Measurements from ENCODE around the gene SUB1.
A peak's percentile ranks its signal among the peaks of the same experiment; 100 is the strongest.
"Not testable (repeated sequence)": the region's sequence is repeated elsewhere in the genome, so short reads cannot be mapped to it uniquely, and the experiment has no call there.

Gene SUB1

DNA sequence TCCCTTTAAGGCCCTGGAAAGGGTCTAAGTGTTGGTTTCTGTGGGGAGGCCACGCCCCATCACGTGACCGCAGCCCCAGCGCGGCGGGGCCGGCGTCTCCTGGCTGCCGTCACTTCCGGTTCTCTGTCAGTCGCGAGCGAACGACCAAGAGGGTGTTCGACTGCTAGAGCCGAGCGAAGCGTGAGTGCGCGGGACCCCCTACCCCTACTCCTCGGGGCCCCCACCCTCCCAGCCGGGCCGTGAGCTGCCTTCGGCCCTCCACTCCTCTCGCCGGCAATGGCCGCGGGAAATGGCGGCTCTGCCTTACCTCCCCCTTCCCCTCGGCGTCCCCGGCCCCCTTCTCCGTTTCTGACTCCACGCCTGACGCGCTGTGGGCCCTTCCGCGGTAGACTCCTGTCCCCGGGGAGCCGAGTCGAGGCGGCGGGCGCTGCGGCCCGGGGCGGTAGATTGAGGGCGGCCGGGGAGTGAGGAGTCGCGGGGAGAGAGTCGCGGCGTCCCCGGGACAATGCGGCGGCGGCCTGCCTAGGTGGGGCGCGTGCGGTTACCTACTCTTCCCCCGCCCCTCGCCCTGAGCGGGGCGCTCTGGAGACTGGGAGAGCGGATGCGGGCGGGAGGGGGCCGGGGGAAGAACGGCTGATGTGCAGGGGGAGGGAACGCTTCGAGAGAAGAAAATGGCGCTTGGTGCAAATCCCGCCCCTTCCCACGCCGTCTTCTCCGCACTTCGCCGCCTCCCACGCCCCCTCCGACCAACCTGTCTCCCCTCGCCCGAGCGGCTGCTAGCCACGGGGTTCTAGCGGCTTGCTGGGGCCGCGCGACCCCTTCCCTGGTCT lies at the start of gene SUB1:
TSS of gene SUB1 (plus strand) at position 112 of the 830 bp plus-strand sequence. CDS start 2,956 bp downstream, outside the sequence.
- peak; percentile 90 to 92 for DNase-seq

DNA sequence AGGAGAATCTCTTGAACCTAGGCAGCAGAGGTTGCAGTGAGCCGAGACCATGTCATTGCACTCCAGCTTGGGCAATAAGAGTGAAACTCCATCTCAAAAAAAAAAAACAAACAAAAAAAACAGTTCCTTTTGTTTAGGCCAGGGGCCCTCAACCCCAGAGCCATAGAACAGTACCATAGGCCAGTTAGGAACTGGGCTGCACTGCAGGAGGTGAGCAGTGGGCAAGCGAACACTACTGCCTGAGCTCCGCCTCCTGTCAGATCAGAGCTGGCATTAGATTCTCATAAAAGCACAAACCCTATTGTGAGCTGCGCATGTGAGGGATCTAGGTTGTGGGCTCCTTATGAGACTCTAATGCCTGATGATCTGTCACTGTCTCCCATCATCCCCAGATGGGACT lies 49.1 kb upstream of the SUB1 start:
- DNase-seq: no peak

DNA sequence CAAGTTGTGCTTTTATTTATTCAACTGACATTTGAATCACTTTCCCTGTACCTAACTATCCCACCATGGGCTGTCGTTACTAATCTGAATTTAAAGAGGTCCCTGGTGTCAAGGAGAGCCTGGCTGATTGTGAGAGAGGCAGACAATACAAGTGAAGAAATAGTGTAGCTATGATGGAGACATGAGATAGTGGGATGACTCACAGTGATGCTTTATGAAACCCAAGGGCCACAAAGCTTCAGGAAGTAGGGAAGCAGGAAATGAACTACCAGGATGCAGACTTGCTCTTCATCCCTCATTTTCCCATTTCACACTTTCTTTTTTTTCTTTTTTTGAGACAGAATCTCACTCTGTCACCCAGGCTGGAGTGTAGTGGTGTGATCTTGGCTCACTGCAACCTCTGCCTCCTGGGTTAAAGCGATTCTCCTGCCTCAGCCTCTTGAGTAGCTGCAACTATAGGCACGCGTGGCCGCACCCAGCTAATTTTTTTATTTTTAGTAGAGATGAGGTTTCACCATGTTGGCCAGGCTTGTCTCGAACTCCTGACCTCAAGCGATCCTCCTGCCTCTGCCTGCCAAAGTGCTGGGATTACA lies 47.8 kb upstream of the SUB1 start:
- DNase-seq: peak in 1 of 2 donors; percentile 5

DNA sequence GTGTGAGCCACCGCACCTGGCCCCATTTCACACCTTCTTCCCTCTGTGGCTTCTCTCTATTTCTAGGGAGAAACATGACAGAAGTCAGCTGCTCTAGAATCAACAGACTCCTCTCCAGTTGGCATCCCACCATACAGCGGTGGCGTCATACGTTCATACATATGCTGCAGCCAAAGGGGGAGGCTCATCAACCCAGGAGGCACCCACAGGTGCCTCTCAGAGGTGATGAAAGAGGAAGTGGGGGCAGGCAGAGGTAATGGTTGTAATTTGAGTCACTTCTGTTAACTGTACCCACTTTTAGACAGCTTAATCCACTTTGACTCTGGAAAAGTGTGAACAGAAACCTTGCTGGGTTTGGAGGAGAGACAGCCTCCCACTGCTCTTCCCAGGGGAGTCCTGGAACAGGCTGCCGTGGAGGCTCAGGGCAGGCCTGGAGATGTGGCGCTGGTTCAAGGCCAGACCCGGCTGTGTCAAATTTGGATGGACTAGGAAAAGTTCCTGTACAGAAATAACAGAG lies 47.3 kb upstream of the SUB1 start:
- peak in 1 of 2 donors; percentile 14 for DNase-seq

DNA sequence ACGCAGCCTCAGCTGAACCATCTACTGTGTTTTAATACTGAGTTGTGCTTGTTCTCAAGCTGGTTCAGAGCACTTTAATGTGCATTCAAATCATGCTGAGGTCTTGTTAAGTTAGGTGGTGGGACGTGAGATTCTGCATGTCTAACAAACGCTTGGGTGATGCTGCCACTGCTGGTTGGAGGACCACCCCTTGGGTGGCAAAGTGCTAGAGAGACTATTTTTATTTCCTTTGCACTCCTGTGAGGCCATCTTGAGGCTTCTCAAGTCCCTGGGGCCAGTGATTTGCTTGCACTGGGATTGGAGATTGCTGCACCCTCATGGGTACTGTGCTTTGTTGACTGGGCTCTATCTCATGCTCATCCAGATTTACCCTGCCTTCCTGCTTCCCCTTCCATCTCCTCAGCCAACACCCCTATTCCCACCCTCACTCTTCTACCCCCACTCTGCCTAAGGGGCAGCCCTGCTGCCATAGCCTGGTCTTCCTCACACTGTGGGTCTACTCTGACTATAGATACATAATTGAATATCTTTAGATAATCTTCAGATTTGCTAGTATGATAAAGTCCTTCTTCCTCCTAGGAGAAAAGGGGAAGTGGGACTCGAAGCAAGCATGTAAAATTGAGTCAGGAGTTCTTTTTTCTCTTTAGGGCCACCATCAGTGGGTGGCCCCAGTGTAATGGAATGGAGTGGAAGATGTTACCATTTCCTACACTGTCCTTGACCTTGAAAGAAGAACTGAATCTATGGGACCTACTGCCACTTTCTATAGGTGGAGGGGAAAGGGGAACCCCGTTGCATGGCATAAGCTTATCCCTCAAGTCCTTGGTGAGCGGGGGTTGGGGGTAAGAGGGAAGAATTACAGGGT lies 45.1 kb upstream of the SUB1 start:
- DNase-seq: no peak

DNA sequence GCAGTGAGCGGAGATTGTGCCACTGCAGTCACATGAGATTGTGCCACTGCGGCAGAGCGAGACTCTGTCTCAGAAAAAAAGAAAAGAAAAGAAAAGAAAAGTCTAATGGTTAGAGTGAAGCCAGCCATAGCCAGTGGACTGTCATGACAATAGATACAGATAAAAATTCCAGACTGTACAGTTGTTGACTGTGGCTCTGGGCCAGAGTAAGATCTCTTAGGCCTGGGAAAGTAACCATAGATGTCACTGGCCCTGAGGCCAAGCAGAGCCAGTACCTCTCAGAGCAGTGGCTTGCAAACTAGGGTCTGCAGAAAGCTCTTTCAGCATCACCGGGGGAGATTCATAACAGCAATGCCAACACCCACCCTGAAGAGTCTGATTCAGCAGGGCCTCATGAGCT lies 44.1 kb upstream of the SUB1 start:
- DNase-seq: no peak

DNA sequence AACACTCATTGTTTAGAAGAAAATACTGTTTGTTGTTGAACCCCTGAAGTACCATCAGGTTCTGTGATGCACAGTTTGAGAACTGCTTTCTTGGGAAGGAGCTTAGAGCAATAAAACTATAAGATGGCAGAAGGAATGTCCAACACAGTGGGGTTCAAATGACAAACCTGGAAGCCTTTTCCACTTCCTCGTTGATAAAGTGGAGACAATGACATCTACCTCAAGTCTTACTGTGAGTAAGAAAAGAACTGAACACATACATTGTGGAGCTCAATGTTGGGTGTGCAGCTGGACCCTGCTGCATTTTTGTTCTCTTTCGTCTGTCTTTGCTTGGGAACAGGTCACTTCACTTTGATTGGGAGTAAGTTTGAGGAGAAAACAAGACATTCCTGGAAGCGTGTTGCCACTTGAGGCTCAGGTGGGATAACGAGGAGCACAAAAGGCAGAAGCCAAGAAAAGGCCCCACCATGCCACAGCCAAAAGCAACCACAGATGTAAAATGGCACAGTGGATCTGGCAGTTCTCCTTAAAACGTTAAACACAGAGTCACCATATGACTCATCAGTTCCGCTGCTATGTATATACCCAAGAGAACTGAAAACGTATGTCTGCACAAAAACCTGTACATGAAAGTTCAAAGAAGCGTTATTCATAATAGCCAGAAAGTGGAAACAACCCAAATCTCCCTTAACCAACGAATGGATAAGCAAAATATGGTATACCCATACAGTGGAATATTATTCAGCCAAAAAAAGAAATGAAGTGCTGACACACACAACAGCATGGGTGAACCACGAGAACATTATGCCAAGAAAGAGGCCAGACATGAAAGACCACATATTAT lies 42.9 kb upstream of the SUB1 start:
- DNase-seq: peak; percentile 26 to 34

DNA sequence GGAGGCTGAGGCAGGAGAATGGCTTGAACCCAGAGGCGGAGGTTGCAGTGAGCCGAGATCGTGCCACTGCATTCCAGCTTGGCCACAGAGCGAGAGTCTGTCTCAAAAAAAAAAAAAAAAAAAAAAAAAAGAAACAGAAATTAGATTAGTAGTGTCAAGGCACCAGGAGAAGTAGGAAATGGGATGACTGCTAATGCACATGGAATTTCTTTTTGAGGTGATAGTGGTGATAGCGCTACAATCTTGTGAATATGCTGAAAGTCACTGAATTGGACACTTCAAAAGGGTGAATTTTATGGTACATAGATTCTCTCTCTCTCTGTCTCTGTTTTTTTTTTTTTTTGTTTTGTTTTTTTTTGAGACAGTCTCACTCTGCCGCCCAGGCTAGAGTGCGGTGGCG lies 42.1 kb upstream of the SUB1 start:
- no peak for DNase-seq

DNA sequence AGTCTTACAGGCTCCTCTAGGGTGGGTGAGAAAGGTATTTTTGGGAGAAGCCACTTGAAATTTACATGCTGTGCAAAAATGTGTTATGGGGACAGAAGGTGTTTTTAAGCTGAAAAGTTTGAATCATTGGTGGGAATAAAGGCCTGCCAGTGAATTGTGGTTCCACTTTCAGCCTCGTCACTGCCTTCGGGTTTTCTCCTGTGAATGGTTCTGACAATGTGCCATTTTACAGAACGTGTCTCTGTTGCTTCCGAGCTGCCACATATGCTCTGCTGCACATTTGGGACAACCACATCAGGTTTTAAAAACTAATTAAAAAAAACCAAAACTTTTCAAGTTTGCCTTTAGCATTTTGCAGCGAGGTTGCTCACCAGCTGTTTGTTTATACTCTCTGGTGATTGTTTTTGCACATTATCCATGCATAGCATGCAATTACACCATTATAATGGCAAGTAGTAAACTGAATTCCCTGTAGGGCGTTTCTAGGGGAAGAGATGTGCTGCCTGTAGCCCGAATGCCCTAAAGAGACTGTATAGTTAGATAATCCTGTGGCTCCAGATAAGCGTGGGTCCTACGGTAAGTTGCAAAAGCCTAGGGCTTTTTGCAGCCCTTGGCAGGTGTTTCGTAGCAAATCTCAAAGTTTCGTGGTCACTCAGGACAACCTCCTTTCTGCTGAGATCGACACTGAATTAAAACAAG lies 40.1 kb upstream of the SUB1 start:
- DNase-seq: no peak

DNA sequence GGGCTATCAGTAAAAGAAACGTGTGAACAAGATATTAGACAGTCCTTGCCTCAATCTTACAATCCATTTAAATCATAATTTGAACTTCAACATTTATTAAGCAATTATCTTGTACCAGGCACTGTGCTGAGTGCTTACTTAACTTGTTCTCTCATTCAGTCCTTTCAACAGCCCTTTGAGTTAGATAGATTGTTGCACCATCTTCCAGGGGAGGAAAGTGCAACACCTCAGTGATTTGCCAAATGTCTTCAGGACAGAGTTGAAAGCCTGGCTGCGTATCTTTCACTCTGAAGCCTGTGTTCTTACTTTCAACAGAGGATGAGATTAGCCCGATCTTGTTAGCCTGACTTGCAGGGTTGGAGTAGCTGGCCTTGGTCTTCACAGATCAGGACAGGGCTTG lies 34.2 kb upstream of the SUB1 start:
- no peak for DNase-seq

DNA sequence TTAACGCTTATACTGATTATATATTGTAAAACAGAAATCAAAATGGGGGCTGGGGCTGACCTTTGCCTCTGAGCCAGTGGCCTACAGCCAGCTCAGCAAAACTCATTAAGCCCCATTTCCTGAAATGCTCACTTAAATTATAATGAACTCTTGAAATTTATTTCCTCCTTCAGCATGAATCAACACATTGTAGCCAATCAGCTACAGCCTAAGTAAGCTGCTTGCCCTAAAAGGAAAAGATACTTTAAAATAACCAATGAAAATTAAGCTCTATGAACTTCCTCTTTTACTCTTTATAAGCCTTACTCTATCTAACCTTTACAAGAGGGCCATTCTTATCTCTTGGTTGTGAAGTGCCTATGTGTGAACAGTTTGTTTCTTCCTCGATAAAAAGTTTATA lies 33.5 kb upstream of the SUB1 start:
- no peak for DNase-seq

DNA sequence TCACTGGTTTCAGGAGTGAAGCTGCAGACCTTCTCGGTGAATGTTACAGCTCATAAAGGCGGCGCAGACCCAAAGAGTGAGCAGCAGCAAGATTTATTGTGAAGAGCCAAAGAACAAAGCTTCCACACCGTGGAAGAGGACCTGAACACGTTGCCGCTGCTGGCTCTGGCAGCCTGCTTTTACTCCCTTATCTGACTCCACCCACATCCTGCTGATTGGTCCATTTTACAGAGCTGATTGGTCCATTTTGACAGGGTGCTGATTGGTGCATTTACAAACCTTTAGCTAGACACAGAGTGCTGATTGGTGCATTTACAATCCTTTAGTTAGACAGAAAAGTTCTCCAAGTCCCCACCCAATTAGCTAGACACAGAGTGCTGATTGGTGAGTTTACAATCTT lies 32.9 kb upstream of the SUB1 start:
- DNase-seq: not testable (repeated sequence)

DNA sequence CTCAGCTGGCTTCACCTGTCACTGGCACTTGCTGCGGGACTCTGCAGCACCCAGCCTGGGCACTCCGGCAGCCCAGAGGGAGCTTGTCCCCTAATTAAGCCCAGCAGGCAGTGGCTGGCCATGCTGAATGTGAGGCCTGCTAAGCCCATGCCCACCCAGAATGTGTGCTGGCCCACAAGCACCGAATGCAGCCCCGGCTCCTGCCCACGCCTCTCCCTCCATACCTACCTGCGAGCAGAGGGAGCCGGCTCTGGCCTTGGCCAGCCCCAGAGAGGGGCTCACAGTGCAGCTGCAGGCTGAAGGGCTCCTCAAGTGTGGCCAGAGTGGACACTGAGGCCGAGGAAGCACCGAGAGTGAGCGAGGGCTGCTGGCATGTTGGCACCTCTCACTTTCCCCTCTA lies 32.4 kb upstream of the SUB1 start:
- no peak for DNase-seq

DNA sequence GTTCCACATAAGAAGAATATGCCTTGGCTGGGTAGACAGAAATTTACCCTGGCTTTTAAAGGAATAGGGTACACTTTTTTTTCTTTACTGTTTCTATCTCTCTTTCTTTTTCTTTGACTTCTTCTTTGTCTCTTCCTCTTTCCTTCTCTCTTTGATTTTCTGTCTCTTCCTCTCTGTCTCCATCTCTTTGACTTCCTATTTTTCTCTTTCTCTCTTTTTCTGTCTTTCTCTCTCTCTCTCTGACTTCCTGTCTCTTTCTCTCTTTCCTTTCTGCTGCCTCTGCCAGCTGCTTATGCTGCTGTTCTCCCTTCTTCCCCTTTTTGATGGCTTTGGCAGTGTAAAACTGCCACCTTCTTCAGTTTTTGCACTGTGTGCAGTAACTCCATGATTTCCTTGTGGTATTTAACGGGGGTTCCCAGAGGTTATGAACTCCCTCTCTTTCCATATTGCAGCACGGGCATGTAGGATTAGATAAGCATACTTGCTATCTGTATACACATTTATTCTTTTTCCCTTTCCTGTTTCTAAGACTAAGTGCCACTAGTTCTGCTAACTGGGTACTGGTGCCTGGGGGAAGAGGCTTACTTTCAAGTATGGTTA lies 31.1 kb upstream of the SUB1 start:
- not testable (repeated sequence) for DNase-seq

DNA sequence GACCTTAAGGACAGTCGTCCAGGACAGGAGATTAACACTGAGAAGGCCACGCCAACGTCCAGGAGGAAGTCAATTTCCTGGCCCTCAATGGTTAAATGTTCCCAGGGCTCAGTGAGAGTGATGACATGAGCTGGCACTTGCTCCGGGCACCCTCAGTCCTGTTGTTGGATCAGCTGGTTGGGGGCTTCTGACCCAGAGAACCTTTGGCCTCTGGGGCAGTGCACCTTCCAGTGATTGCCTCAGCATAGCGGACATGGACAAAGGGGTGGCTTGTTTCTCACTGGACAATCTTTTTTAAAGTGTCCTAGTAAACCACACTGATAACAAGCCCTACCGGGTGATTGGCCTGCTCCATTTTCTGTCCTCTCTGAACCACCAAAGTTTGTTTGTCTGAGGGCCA lies 28.8 kb upstream of the SUB1 start:
- not testable (repeated sequence) for DNase-seq

DNA sequence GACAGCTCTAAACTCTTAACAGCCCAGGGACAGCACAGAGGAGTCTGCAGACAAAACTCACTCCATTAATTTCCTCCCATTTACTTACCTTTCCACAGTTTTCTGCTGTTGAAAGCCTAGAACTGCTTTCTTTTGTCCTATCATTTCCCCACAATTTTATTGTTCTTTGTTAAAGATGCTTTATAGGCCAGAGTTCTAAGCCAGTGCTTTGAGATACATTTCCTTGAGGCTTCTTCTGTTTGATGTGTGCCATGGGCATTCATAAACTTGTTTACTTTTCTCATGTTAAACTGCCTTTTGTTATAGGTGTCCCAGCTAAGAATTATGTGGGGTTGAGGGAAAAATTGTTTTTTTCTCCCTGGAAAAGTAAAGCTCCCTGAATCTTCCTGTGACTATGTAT lies 25.9 kb upstream of the SUB1 start:
- DNase-seq: no peak

DNA sequence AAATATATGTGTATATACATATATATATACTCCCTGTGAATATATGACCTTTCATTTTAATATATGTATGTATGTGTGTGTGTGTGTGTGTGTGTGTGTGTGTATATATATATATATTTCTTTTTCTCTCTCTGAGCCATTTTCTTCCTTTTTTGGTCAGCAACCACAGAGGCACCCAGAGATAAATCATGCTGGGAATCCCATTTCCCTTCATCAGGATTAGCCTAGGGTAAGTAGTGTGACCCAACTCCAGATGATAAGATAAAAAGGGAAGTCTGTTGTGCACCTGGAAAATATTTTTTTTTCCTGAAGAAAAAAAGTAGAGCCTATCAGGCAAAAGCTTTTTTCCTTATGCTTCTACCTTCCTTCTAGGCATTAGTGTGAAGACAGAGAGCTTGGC lies 25.4 kb upstream of the SUB1 start:
- DNase-seq: no peak

DNA sequence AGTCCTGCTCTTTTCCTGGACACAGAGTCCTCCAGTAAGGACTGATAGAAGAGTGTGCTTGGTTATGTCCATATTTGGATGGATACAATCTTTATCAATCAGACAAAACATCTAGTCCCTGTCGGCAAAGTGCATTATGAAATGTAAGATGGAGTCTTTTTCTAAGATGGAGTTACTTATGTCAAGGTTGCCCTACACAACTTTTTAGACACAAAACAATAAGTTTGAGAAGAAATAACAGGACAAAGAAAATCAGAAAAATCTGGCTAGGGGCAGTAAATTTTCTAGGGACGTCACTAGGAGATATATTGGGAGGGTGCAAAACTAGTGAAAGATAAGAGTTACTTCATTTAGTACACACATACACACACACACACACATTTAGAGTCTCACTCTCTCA lies 23.3 kb upstream of the SUB1 start:
- no peak for DNase-seq

DNA sequence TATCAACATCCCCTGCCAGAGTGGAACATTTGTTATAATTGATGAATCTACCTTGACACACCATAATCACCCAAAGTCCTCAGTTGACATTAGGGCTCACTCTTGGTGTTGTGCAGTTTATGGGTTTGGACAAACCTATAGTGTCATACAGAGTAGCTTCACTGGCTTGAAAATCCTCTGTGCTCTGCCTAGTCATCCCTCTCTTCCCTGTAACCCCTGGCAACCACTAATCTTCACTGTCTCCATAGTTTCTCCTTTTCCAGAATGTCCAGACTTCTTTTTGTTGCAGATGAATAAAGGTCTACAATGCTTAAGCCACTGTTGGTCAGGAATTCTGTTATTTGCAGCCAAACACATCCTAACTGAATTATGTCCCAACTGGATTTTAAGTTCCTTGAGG lies 22.5 kb upstream of the SUB1 start:
- DNase-seq: no peak

DNA sequence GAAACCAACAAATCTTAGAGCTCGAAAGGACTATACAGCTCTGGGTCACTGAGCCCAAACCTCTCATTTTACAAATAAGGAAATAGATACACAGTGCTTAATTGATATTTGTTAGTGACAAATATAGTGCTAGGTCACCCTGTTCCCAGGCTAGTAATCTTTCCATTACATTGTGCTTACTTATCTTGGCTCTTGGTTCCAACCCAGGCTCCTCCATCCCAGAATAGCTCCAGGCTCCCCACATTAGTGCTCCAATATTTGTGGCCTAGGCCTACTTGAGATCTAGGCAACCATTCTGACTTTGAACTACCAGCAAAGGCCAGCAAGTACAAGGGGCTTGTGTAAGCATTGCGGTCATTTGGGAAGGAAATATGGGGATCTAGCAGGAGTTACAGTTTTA lies 21.7 kb upstream of the SUB1 start:
- no peak for DNase-seq

DNA sequence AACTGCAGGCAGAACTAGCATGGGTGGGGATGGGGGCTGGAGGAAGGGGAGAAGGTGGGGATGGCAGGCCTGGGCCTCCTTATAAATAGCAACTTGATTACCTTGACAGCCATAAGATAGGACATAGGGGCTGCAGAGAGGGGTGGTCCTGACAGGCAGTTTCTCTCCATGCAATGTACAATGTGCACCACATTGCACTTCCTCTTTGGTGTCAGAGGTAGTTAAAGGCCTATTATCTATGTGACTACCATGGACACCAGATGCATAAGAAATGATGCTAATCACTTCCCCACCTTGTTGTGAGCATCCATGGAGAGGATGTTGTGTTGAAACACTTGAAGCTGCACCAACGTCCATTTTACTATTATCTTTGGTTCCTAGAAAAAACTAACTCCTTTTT lies 20.2 kb upstream of the SUB1 start:
- DNase-seq: no peak

Data from stimulated activated CD4-positive, alpha-beta T cell treated with anti-CD3 and anti-CD28 coated beads, Interleukin-2, amount 100 ng/mL, for 48 hours (primary cell).